A549 (cell line): ENCODE data around the gene COBLL1. TPM values are rescaled to one million over a fixed set of nuclear protein-coding genes. Genes with fewer than 3 reads are reported as not detected.

ENCODE experiments used
- ATAC-seq, 2 experiments: fragments of 200-7000 bp in 1 of 2; fragments of >200 bp in 1 of 2; cut with Nextera tagmentation in 1 of 2; cut with Tn5 transposase in 1 of 2; 3 replicates each; pipeline versions ENCODE4 v1.8.0 to v1.9.1; 2018 to 2020; ENCODE audit warnings: mild to moderate bottlenecking in 1 of 2, moderate library complexity in 1 of 2
- CTCF ChIA-PET: fragments of 300-600 bp; sonication (Branson Sonifier 250); formaldehyde crosslinking; extraction: SDS; loops from one replicate; lab custom pipeline; 2021; ENCODE audit warnings: antibody characterized with exemption, inconsistent platforms; lab: Yijun Ruan, JAX
- POLR2A ChIA-PET: fragments of 350-600 bp; formaldehyde crosslinking; extraction: SDS; loops from one replicate; lab custom pipeline; 2021; ENCODE audit warnings: antibody characterized with exemption, inconsistent platforms; lab: Yijun Ruan, JAX
- DNase-seq, 2 experiments: peaks; one replicate each; pipeline versions ENCODE4 v3.0.0 to v3.0.0-alpha.2; 2011 to 2016; ENCODE audit warnings: low read depth in 1 of 2, low spot score in 1 of 2
- FAIRE-seq: peaks from 2 replicates; lab custom pipeline; 2011; peaks lifted over from hg19 to GRCh38; lab: Jason Lieb, UNC
- H3K27ac ChIP-seq, 2 experiments: fragments of >200 bp; sonication (Bioruptor Twin); formaldehyde crosslinking; 3 replicates each; pipeline ENCODE4 v1.5.1; 2016 to 2017
- H3K4me1 ChIP-seq: fragments of >200 bp; sonication (Bioruptor Twin); formaldehyde crosslinking; 3 replicates; pipeline ENCODE4 v1.6.1; 2016
- H3K4me2 ChIP-seq: fragments of >200 bp; sonication (Bioruptor Twin); formaldehyde crosslinking; 3 replicates; pipeline ENCODE4 v1.6.1; 2016
- H3K4me3 ChIP-seq: fragments of >200 bp; sonication (Bioruptor Twin); formaldehyde crosslinking; 3 replicates; pipeline ENCODE4 v1.5.1; 2016
- H3K9me3 ChIP-seq: fragments of >200 bp; sonication (Bioruptor Twin); formaldehyde crosslinking; 3 replicates; pipeline ENCODE4 v1.6.1; 2016
- CBX2 ChIP-seq: fragments of 200-600 bp; sonication (generic); IDR thresholded peaks from 2 replicates; pipeline ENCODE4 v1.6.1; 2016; ENCODE audit warnings: low read depth, mild to moderate bottlenecking, borderline replicate concordance
- CBX8 ChIP-seq: fragments of 200-600 bp; sonication (generic); IDR thresholded peaks from 2 replicates; pipeline ENCODE4 v1.6.1; 2016
- CEBPB ChIP-seq, 2 experiments: fragments of >200 bp in 1 of 2; sonication (Bioruptor Twin) in 1 of 2; formaldehyde crosslinking in 1 of 2; IDR thresholded peaks; 2 replicates each; pipeline ENCODE4 v1.6.1; 2012 to 2016
- ESRRA ChIP-seq: fragments of 150-350 bp; IDR thresholded peaks from 2 replicates; pipeline ENCODE4 v1.6.1; 2014; ENCODE audit warnings: mild to moderate bottlenecking, low read length, borderline replicate concordance
- FOSL2 ChIP-seq, 2 experiments: fragments of 450-650 bp in 1 of 2; fragments of >200 bp in 1 of 2; sonication (Bioruptor Twin) in 1 of 2; formaldehyde crosslinking; IDR thresholded peaks; 2 replicates each; pipeline versions ENCODE4 v1.5.0 to v1.6.1; 2016 to 2020; ENCODE audit warnings: mild to moderate bottlenecking in 1 of 2, moderate library complexity in 1 of 2
- HDAC2 ChIP-seq: fragments of 200-600 bp; sonication (generic); IDR thresholded peaks from 2 replicates; pipeline ENCODE4 v1.6.1; 2016
- HOXA7 ChIP-seq: fragments of 250-450 bp; sonication (Bioruptor Pico); IDR thresholded peaks from 2 replicates; pipeline ENCODE4 v1.5.0; 2020; ENCODE audit warnings: mild to moderate bottlenecking, moderate library complexity
- HOXB13 ChIP-seq: fragments of 250-450 bp; sonication (Bioruptor Pico); IDR thresholded peaks from 2 replicates; pipeline ENCODE4 v1.5.0; 2020; ENCODE audit warnings: low read depth, mild to moderate bottlenecking, moderate library complexity
- JUNB ChIP-seq: fragments of >200 bp; sonication (Bioruptor Twin); formaldehyde crosslinking; IDR thresholded peaks from 2 replicates; pipeline ENCODE4 v1.6.1; 2016
- MAFK ChIP-seq: fragments of 450-650 bp; IDR thresholded peaks from 2 replicates; pipeline ENCODE4 v1.6.1; 2014; ENCODE audit not compliant: partially characterized antibody
- MAZ ChIP-seq: fragments of 150-350 bp; IDR thresholded peaks from 2 replicates; pipeline ENCODE4 v1.6.1; 2014; ENCODE audit warnings: antibody characterized with exemption, low read depth, low read length, borderline replicate concordance
- NFE2L2 ChIP-seq: fragments of 150-350 bp; conservative IDR thresholded peaks from 2 replicates; pipeline ENCODE4 v1.6.1; 2014; ENCODE audit warnings: low read length
- NPAS2 ChIP-seq: fragments of 250-450 bp; sonication (Bioruptor Pico); IDR thresholded peaks from 2 replicates; pipeline ENCODE4 v1.8.0; 2022; ENCODE audit warnings: mild to moderate bottlenecking, moderate library complexity, borderline replicate concordance
- NR3C1 ChIP-seq: fragments of >200 bp; sonication (Bioruptor Twin); formaldehyde crosslinking; IDR thresholded peaks from 3 replicates; pipeline ENCODE4 v1.6.1; 2017
- RAD21 ChIP-seq, 2 experiments: fragments of >200 bp in 1 of 2; sonication (Bioruptor Twin) in 1 of 2; formaldehyde crosslinking in 1 of 2; IDR thresholded peaks in 1 of 2; conservative IDR thresholded peaks in 1 of 2; 2 replicates in 1 of 2; 3 replicates in 1 of 2; pipeline ENCODE4 v1.6.1; 2012 to 2018; ENCODE audit warnings: inconsistent platforms in 1 of 2
- RCOR1 ChIP-seq: fragments of 150-350 bp; IDR thresholded peaks from 2 replicates; pipeline ENCODE4 v1.6.1; 2014; ENCODE audit warnings: antibody characterized with exemption, low read length, low read depth
- RFX5 ChIP-seq: fragments of 450-650 bp; IDR thresholded peaks from 2 replicates; pipeline ENCODE4 v1.7.1; 2014; ENCODE audit warnings: antibody characterized with exemption, mild to moderate bottlenecking, moderate library complexity
- SMC3 ChIP-seq: fragments of >200 bp; sonication (Bioruptor Twin); formaldehyde crosslinking; IDR thresholded peaks from 3 replicates; pipeline ENCODE4 v1.6.1; 2018; ENCODE audit warnings: inconsistent platforms
- ZSCAN20 ChIP-seq: fragments of 250-450 bp; sonication (Bioruptor Pico); IDR thresholded peaks from 2 replicates; pipeline ENCODE4 v1.8.0; 2022; ENCODE audit warnings: mild to moderate bottlenecking, moderate library complexity
- WGBS: methylation state at CpG from one replicate; pipeline ENCODE4 v1.1.6; 2017; ENCODE audit errors: missing lambda C conversion rate; 5-methylcytosine and 5-hydroxymethylcytosine counted together
- polyA plus RNA-seq, 4 experiments: library from polyadenylated mRNA; depleted of rRNA in 3 of 4; stranded (reverse); fragments of >200 nt; fragmentation: RNase III in 1 of 4; extraction: RNeasy Plus Mini Kit Qiagen cat#74134 plus additional on column Dnase treatment in 1 of 4; gene quantifications; 2 replicates in 3 of 4; 3 replicates in 1 of 4; pipeline ENCODE4 v1.2.3, GENCODE V29; 2011 to 2017
- TF ChIP-seq, protein P1 (sequence below): IDR thresholded peaks from 2 replicates; pipeline ENCODE4 v1.6.1; 2012; ENCODE audit warnings: low read depth, borderline replicate concordance
- TF ChIP-seq, protein P2 (sequence below): fragments of 450-650 bp; IDR thresholded peaks from 2 replicates; pipeline ENCODE4 v1.6.1; 2014; ENCODE audit warnings: antibody characterized with exemption
- TF ChIP-seq, protein P3 (sequence below): fragments of 150-350 bp; IDR thresholded peaks from 2 replicates; pipeline ENCODE4 v1.6.1; 2014; ENCODE audit warnings: low read depth, mild to moderate bottlenecking, low read length
- TF ChIP-seq, protein P4 (sequence below): fragments of >200 bp; sonication (Bioruptor Twin); formaldehyde crosslinking; IDR thresholded peaks from 3 replicates; pipeline ENCODE4 v1.5.1; 2016

The COBLL1 gene
- polyA plus RNA-seq, 2 of the 4 experiments (the other 2 are of a cell fraction), result 2.6 to 5.3 TPM

DNA sequence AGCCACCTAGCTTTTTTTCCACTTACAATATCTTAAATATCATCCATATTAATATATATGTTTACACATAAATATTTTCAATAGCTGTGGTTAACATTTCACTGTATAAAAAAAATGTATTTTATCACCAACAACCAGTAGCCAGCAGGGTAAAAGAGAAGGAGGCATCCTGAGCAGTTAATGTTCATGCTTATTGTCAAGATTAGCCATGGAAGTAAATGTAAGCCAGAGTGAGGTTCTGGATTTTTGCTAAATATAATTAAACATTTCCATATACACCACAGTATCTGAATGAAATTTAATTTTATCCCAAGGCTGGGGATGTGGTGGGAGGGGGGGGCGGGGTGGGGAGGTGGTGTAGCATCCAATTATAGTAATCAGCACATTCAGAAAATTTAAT, 140.1 kb downstream of the COBLL1 start:
- H3K4me2 ChIP-seq, result peak overlapping the region; percentile 54; the same call in 2 of the 3 replicates
- peaks cover 75% of the 10 kb centered on the region for H3K4me1 ChIP-seq
- no peaks in the 10 kb centered on the region for H3K9me3 ChIP-seq
- H3K27ac ChIP-seq, result peak overlapping the region; percentile 17 to 30; a peak in 1 of 6 replicates
- WGBS, result 56% methylated on average over 1 of the region's 1 CpG
- TF ChIP-seq, protein P1, sequence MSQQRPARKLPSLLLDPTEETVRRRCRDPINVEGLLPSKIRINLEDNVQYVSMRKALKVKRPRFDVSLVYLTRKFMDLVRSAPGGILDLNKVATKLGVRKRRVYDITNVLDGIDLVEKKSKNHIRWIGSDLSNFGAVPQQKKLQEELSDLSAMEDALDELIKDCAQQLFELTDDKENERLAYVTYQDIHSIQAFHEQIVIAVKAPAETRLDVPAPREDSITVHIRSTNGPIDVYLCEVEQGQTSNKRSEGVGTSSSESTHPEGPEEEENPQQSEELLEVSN, result no peak
- TF ChIP-seq RAD21 (conservative IDR thresholded peaks at IDR 0.05 in 1 of 2, IDR thresholded peaks at IDR 0.05 in 1 of 2) (no peak), MAZ (no peak), HOXA7 (CRISPR knock-in tag) (no peak), FOSL2 (IDR thresholded peaks at IDR 0.05) (no peak), FOSL2 (CRISPR knock-in tag; IDR thresholded peaks at IDR 0.05) (no peak), JUNB (no peak), ESRRA (no peak), ZSCAN20 (CRISPR knock-in tag) (no peak), NFE2L2 (no peak)
- TF ChIP-seq, protein P2, sequence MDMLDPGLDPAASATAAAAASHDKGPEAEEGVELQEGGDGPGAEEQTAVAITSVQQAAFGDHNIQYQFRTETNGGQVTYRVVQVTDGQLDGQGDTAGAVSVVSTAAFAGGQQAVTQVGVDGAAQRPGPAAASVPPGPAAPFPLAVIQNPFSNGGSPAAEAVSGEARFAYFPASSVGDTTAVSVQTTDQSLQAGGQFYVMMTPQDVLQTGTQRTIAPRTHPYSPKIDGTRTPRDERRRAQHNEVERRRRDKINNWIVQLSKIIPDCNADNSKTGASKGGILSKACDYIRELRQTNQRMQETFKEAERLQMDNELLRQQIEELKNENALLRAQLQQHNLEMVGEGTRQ, result no peak
- ChIA-PET CTCF (no interaction called here), POLR2A (no interaction called here)
- DNase-seq (no peak), FAIRE-seq (no peak), ATAC-seq (no peak)
- H3K4me3 ChIP-seq, result no peak overlapping the region

DNA sequence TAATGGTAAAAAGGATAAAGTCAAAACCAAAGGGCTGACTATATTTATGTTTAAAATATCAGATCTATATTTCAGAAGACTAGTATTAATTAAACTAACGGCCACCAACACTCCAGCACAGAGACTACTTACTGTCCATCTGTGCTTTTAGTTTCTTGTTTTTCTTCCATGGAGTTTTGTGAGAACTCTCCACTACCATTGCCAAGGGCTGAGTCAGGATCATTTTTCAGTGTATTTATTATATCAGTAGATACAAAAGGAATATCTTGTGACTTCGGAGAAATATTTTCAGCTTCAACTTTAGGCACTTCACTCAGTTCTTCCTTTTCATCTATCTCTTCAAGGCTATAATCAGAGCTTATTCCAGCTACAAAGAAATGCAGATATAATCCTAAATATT, 141.2 kb downstream of the COBLL1 start:
- peak overlapping the region; percentile 17 to 67; a peak in 4 of 6 replicates for H3K27ac ChIP-seq
- FAIRE-seq (no peak), ATAC-seq (no peak)
- H3K4me1 ChIP-seq, result peaks cover 73% of the 10 kb centered on the region
- WGBS, result 54% methylated on average over 2 of the region's 2 CpGs
- TF ChIP-seq RCOR1, result no peak
- no peak for TF ChIP-seq CEBPB (IDR thresholded peaks at IDR 0.05)
- no peak for TF ChIP-seq CBX2
- no peak for TF ChIP-seq CBX8
- no peak for TF ChIP-seq NPAS2 (CRISPR knock-in tag)
- TF ChIP-seq, protein P3, sequence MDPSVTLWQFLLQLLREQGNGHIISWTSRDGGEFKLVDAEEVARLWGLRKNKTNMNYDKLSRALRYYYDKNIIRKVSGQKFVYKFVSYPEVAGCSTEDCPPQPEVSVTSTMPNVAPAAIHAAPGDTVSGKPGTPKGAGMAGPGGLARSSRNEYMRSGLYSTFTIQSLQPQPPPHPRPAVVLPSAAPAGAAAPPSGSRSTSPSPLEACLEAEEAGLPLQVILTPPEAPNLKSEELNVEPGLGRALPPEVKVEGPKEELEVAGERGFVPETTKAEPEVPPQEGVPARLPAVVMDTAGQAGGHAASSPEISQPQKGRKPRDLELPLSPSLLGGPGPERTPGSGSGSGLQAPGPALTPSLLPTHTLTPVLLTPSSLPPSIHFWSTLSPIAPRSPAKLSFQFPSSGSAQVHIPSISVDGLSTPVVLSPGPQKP, result no peak
- TF ChIP-seq NR3C1, result no peak
- TF ChIP-seq HOXB13 (CRISPR knock-in tag), result no peak
- no peak for TF ChIP-seq RAD21 (conservative IDR thresholded peaks at IDR 0.05 in 1 of 2, IDR thresholded peaks at IDR 0.05 in 1 of 2)
- TF ChIP-seq SMC3, result no peak
- TF ChIP-seq MAFK, result no peak
- no peak for TF ChIP-seq HDAC2
- TF ChIP-seq, all 56 proteins: peak for 0
- POLR2A ChIA-PET, result no interaction called here
- DNase-seq, result no peak
- CTCF ChIA-PET, result interaction anchor here (1.1 kb wide), 1 partner anchor 17 kb away, joined by 3 read pairs; no protein-coding TSS in a partner anchor
- Histone ChIP-seq H3K4me2 (peak overlapping the region; percentile 54), H3K9me3 (no peaks in the 10 kb centered on the region), H3K4me3 (no peak overlapping the region)

DNA sequence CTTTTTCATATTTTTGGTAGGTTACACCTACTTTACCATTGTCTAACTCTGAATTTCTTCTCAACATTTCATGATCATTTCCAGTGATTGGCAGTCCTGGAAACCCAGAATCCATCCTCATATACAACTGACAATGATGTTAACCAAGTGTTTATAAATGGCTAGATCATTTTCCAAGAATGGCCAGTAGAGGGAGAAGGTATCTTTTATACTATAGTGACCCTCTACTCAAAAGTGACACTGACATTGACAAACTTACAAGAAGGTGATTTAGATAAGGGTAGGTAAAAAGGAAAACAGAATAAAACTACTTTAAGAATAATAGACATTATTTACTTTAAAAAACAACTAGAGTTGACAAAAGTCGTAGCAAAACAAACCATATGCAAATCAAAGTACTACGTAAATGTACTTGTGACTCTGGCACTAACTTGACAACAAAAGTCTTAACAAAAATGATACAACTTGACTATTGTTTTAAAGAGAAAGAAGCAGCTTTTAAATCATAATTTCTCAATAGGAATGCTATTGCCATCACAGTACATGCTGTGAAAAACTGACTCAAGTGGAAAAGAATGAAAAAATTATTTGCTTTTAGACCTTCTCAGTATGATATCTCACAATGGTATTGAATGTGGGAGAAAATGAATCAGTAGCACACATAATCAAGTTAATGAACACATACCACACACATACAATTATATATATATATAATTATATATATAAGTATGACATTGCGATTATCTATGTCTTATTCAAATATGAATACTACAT, 143.7 kb downstream of the COBLL1 start:
- 48% methylated on average over 3 of the region's 3 CpGs for WGBS
- Histone ChIP-seq H3K4me3 (no peak overlapping the region), H3K9me3 (no peaks in the 10 kb centered on the region), H3K4me1 (peaks cover 74% of the 10 kb centered on the region), H3K4me2 (peak overlapping the region; percentile 87), H3K27ac (peak overlapping the region in 1 of 2 experiments; percentile 47; a peak in 2 of 6 replicates)
- DNase-seq (peak; percentile 13 to 51), FAIRE-seq (peak; percentile 98), ATAC-seq (peak; percentile 66 to 72; a peak in 4 of 6 replicates)
- TF ChIP-seq, protein P4, sequence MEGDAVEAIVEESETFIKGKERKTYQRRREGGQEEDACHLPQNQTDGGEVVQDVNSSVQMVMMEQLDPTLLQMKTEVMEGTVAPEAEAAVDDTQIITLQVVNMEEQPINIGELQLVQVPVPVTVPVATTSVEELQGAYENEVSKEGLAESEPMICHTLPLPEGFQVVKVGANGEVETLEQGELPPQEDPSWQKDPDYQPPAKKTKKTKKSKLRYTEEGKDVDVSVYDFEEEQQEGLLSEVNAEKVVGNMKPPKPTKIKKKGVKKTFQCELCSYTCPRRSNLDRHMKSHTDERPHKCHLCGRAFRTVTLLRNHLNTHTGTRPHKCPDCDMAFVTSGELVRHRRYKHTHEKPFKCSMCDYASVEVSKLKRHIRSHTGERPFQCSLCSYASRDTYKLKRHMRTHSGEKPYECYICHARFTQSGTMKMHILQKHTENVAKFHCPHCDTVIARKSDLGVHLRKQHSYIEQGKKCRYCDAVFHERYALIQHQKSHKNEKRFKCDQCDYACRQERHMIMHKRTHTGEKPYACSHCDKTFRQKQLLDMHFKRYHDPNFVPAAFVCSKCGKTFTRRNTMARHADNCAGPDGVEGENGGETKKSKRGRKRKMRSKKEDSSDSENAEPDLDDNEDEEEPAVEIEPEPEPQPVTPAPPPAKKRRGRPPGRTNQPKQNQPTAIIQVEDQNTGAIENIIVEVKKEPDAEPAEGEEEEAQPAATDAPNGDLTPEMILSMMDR, result peak; percentile 68
- TF ChIP-seq MAZ (no peak), RAD21 (conservative IDR thresholded peaks at IDR 0.05 in 1 of 2, IDR thresholded peaks at IDR 0.05 in 1 of 2) (peak; percentile 54 to 56; a peak in 4 of 5 replicates), FOSL2 (IDR thresholded peaks at IDR 0.05) (no peak), FOSL2 (CRISPR knock-in tag; IDR thresholded peaks at IDR 0.05) (0 out of 2 replicates have a peak, but pooled peaks have one; percentile 11), RFX5 (no peak), SMC3 (peak; percentile 48; the same call in 1 of the 3 replicates)
- ChIA-PET POLR2A (no interaction called here), CTCF (interaction anchor here (1.0 kb wide), 1 partner anchor 127 kb away, joined by 3 read pairs; no protein-coding TSS in a partner anchor)
